GM21786 (cell line): ENCODE data around the gene PPP2R3A.
"Not testable (repeated sequence)": the region's sequence is repeated elsewhere in the genome, so short reads cannot be mapped to it uniquely, and the experiment has no call there.

Experiments used
- ATAC-seq: cut with Tn5 transposase; IDR thresholded peaks from one replicate; pipeline ENCODE4 v1.9.1; 2021; ENCODE audit not compliant: unreplicated experiment

The PPP2R3A gene

GRCh38 chr3:136146981-136147729, 181.6 kb downstream of the PPP2R3A start:
- no peak for ATAC-seq

DNA sequence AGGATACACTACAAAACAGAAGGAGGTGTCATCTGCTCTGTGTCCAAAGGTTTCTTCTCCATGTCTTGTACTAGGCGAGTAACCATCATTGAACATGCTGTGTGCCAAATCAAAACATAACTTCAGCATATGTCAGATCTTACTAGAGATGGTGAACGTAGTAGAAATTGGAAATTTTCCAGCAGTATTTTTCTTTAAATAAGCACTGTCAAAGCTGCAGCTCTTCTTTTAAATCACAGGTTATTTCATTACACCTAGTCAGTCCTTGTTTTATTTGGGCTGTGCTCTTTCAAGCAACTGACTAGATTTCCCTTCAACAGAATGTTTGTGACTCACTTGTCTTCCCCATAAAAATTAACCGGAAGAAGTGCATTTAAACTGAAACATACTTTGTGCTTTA, 184.1 kb downstream of the PPP2R3A start:
- no peak for ATAC-seq

DNA sequence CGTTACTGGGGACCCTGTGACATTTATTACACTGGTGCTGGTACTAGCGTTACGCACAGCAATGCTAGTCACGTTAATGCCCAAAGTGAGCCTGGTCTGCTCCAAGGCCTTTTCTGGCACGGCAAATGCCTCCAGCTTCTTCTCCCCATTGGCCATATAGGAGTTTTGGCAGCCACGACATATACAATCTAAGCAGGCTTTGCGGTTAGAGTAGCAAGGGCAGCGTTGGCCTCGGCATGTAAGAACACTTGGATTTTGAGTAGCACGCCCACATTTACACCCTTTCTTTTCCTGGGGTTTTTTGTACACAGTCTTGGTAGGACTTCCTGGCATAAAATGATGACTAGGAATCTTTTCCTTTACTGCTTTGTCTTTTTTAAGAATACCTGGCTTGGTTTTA, 185.7 kb downstream of the PPP2R3A start:
- ATAC-seq, result no peak

GRCh38 chr3:136152176-136152843, 186.8 kb downstream of the PPP2R3A start:
- no peak for ATAC-seq

GRCh38 chr3:136152963-136153362, 187.4 kb downstream of the PPP2R3A start:
- no peak for ATAC-seq

DNA sequence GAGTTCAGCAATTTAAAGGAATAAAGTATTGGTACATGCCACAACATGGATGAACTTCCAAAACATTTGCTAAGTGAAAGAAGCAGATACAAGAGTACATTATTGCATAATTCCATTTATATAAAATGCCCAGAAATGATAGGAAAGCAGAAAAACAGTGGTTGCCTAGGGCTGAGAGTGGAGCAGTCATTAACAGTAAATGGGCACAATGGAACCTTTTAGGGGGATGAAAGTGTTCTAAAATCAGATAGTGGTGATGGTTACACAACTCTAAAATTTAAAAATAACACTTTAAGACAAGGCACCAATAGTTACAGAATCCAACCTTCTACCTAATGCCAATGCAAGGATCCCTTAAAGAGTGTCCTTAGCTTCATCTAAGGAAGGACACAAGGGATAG, 196.0 kb downstream of the PPP2R3A start:
- ATAC-seq, result no peak

DNA sequence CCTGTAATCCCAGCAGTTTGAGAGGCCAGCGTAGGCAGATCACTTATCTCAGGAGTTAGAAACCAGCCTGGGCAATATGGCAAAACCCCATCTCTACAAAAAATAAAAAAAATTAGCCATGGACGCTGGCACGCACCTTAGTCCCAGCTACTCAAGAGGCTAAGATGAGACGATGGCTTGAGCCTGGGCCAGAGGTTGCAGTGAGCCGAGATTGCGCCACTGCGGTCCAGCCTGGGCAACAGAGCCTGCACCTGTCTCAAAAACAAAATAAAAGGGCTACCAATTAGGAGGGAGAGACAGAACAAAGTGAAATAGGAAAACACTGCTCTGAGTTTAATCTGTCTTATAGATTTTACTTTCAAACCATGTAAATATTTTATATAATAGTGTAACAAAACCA, 196.8 kb downstream of the PPP2R3A start:
- ATAC-seq, result no peak

GRCh38 chr3:136163607-136164006, 198.1 kb downstream of the PPP2R3A start:
- not testable (repeated sequence) for ATAC-seq

GRCh38 chr3:136166507-136166906, 201.0 kb downstream of the PPP2R3A start:
- ATAC-seq, result no peak

DNA sequence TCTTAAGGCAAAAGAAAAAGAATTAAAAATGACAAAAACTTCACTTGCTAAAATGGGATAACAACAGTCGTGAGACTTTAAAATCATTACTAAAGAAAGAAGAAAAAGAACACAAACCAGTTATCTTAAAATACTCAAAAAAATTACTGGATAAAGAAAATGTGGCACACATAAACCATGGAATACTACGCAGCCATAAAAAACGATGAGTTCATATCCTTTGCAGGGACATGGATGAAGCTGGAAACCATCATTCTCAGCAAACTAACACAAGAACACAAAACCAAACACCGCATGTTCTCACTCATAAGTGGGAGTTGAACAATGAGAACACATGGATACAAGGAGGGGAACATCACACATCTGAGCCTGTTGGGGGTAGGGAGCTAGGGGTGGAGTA, 202.7 kb downstream of the PPP2R3A start:
- not testable (repeated sequence) for ATAC-seq

DNA sequence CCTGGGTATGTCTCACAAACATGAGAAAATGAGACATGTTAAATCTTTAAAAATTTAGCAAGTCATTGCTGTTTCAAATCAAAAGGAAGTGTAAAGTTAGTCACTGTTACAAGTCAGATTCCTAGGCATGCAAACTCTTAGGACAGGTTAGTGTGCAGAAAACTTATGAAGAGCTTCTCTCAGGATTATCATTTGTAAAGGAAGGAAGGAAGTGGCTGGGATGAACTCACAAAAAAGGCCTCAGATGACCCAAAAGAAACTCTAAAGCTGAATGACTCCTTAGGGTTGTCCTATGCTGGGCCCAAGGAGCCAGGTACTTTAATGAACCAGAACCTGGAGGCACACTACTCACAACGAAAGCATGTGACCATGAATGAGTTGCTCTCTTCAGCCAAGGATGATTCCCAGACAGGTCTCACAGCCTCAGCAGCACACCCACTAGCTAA, 205.6 kb downstream of the PPP2R3A start:
- no peak for ATAC-seq

GRCh38 chr3:136173939-136174490, 208.5 kb downstream of the PPP2R3A start:
- no peak for ATAC-seq

- ATAC-seq, result no peak
Measured at GRCh38 chr3:136177876-136178275, 212.3 kb downstream of the PPP2R3A start.

- ATAC-seq, result no peak
Measured at GRCh38 chr3:136181741-136182140, 216.2 kb downstream of the PPP2R3A start.

DNA sequence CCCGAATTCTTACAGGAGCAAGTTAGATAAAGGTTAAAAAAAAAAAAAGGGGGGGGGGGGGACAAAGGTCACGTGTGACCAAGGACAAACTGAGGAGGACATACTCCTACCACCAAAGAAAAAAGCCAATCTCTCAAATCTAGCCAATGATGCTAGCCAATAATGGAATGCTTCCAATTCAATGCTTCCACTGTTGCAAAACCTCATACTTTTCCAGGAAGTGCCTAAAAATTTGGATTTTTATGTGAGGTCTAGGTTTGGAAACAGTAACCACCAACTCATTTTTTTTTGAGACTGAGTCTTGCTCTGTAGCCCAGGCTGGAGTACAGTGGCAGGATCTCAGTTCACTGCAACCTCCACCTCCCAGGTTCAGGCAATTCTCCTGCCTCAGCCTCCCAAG, 219.2 kb downstream of the PPP2R3A start:
- ATAC-seq, result no peak

DNA sequence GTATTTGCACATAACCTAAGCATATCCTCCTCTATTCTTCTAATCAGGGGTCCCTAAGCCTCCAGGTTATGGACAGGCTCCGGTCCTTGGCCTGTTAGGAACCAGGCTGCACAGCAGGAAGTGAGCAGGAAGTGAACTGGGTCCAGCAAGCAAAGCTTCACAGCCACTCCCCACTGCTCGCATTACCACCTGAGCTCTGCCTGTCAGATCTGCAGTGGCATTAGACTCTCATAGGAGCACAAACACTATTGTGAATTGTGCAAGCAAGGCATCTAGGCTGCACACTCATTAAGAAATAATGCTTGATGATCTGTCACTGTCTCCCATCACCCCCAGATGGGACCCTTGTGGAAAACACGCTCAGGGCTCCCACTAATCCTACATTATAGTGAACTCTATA, 220.8 kb downstream of the PPP2R3A start:
- ATAC-seq, result peak; percentile 55

GRCh38 chr3:136186846-136187245, 221.3 kb downstream of the PPP2R3A start:
- ATAC-seq, result no peak

- no peak for ATAC-seq
Measured at GRCh38 chr3:136187868-136188267, 222.3 kb downstream of the PPP2R3A start.

- no peak for ATAC-seq
Measured at GRCh38 chr3:136189043-136189442, 223.5 kb downstream of the PPP2R3A start.

DNA sequence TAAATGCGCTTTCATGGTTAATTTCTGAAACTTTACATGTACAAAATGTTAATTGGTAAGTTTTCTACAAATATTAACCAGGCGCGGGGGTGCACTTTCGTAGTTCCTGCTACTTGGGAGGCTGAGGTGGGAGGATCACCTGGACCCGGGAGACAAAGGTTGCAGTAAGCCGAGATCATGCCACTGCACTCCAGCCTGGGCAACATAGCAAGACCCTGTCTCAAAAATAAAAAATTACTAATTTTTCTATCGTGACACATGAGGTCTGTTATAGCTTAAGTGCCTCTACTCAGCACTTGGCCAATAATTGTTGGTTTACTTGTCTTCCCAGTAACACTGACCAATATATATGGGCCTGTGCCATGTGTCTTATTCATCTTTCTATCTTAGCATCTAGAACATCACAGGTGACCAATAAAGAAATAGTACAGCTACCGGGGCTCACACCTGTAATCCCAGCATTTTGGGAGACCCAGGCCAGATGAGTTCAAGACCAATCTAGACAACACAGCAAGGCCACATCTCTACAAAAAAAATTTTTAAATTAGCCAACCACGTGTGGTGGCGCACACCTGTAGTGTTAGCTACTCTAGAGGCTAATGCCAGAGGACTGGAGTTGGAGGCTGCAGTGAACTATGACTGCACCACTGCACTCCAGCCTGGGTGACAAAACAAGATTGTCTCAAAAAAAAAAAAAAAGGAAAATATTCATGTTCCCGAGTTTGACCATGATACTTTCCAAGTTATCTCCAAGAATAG, 224.5 kb downstream of the PPP2R3A start:
- ATAC-seq, result no peak

GRCh38 chr3:136192195-136192594, 226.7 kb downstream of the PPP2R3A start:
- ATAC-seq, result not testable (repeated sequence)
